NB4 (cell line): ENCODE measurements around the gene PLA2G15.

ENCODE experiments used
- POLR2A ChIP-seq: IDR thresholded peaks from 2 replicates; pipeline ENCODE4 v1.6.1; 2011; ENCODE audit warnings: mild to moderate bottlenecking; ENCODE audit not compliant: insufficient read length; ENCODE audit errors: extremely low read depth
- TF ChIP-seq, protein P1 (sequence below): IDR thresholded peaks from one replicate; pipeline ENCODE4 v1.5.1; 2012; ENCODE audit warnings: low read depth, low read length

GRCh38 chr16:68242085-68242484 lies 3.1 kb upstream of the PLA2G15 start:
- TF ChIP-seq, protein P1, sequence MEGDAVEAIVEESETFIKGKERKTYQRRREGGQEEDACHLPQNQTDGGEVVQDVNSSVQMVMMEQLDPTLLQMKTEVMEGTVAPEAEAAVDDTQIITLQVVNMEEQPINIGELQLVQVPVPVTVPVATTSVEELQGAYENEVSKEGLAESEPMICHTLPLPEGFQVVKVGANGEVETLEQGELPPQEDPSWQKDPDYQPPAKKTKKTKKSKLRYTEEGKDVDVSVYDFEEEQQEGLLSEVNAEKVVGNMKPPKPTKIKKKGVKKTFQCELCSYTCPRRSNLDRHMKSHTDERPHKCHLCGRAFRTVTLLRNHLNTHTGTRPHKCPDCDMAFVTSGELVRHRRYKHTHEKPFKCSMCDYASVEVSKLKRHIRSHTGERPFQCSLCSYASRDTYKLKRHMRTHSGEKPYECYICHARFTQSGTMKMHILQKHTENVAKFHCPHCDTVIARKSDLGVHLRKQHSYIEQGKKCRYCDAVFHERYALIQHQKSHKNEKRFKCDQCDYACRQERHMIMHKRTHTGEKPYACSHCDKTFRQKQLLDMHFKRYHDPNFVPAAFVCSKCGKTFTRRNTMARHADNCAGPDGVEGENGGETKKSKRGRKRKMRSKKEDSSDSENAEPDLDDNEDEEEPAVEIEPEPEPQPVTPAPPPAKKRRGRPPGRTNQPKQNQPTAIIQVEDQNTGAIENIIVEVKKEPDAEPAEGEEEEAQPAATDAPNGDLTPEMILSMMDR: no peak
- no peak for TF ChIP-seq POLR2A
